Activated T-helper 1 cell treated with anti-CD3 and anti-CD28 coated beads, Interleukin-12 subunit alpha, Interleukin-12 subunit beta, Interleukin-2, Interleukin-4 antibody, amounts not matched to agents 30 ng/mL and 10 ng/mL and 1 ng/mL, durations not matched to agents 14 hours and 24 hours and 36 hours (primary cell): ENCODE measurements around the gene MKX. TPM values are rescaled to one million over a fixed set of nuclear protein-coding genes. Genes with fewer than 3 reads are reported as not detected.

Source experiments
- DNase-seq: peaks from one replicate; pipeline ENCODE4 v3.0.0; 2021; ENCODE audit warnings: low spot score
- H3K27ac Mint-ChIP-seq: one replicate; pipeline ENCODE4 v1.8.0; 2021; ENCODE audit warnings: mild to moderate bottlenecking, mixed read lengths
- H3K27me3 Mint-ChIP-seq: one replicate; pipeline ENCODE4 v1.8.0; 2022; ENCODE audit warnings: mild to moderate bottlenecking, moderate library complexity, mixed read lengths; ENCODE audit not compliant: insufficient read depth
- H3K36me3 Mint-ChIP-seq: one replicate; pipeline ENCODE4 v1.8.0; 2021; ENCODE audit warnings: low read depth, mixed read lengths
- H3K4me1 Mint-ChIP-seq: one replicate; pipeline ENCODE4 v1.8.0; 2021; ENCODE audit warnings: low read depth, mixed read lengths
- H3K4me3 Mint-ChIP-seq: one replicate; pipeline ENCODE4 v1.8.0; 2021; ENCODE audit warnings: mild to moderate bottlenecking, moderate library complexity, mixed read lengths
- H3K9me3 Mint-ChIP-seq: one replicate; pipeline ENCODE4 v1.8.0; 2021; ENCODE audit warnings: mixed read lengths
- intact Hi-C: fragments of 100-400 bp; cut with micrococcal nuclease; formaldehyde crosslinking; loops from one replicate; pipeline ENCODE4 v1.15.1; 2024
- total RNA-seq: library from RNA; stranded (reverse); gene quantifications from 2 replicates; pipeline ENCODE4 v1.2.3, GENCODE V29; 2022

The MKX gene, protein sequence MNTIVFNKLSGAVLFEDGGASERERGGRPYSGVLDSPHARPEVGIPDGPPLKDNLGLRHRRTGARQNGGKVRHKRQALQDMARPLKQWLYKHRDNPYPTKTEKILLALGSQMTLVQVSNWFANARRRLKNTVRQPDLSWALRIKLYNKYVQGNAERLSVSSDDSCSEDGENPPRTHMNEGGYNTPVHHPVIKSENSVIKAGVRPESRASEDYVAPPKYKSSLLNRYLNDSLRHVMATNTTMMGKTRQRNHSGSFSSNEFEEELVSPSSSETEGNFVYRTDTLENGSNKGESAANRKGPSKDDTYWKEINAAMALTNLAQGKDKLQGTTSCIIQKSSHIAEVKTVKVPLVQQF
- not detected in 2 replicates for total RNA-seq

DNA sequence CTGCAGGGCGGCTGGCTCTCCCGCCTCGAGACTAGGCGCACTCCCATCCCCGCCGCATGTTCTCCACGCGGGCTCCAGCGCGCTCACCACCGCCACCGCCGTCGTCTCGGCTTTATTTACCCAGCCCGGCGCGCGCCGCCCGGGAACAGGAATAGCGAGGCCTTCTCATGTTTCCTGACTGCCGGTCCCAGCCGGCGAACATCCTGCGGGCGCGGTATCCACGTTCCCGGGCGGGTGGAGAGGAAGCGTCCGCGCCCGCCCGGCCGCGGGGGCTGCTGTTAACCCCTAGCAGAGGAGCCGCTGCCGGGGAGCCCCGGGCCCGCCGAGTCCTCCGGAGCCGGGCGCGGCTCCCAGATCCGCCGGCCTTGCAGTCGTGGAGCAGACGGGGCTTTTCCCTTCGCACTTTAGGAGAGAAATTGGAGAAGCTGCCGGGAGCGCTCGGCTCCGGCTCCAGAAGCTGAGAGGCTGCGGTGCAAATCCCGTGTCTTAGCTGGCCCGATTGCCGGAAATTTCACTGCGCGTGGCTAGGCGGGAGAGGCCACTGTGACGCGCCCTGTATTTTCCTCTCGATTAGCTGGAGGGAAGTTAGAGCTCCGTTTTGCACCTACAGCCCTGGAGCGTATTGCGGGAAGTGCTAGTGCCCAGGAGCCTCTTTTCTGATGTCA is at the start of gene MKX:
Gene MKX, minus strand, starts transcription at position 88 of the 665 bp plus-strand sequence. CDS start 2,404 bp downstream, outside the sequence.
- intact Hi-C loops: loop anchor here (2.0 to 5.0 kb wide), 2 partner anchors 251 to 1529 kb away; partner anchors contain the start of genes GAD2 and ODAD2

DNA sequence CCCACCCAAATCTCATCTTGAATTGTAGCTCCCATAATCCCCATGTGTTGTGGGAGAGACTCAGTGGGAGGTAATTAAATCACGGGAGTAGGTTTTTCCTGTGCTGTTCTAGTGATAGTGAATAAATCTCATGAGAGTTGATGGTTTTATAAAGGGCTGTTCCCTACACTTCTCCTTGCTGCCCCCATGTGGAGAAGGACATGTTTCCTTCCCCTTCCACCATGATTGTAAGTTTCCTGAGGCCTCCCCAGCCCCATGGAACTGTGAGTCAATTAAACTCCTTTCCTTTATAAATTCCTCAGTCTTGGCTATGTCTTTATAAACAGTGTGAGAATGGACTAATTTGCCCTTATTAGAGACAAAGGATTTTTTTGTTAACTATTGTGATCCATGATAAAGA is 48.5 kb upstream of the MKX start:
- intact Hi-C loops: no loop called here
- no peaks in the 10 kb centered on the region for H3K9me3 Mint-ChIP-seq
- DNase-seq: no peak
- no peak overlapping the region for H3K27ac Mint-ChIP-seq
- no peak overlapping the region for H3K4me3 Mint-ChIP-seq
- H3K4me1 Mint-ChIP-seq: no peaks in the 10 kb centered on the region
- no peaks in the 10 kb centered on the region for H3K36me3 Mint-ChIP-seq
- H3K27me3 Mint-ChIP-seq: peaks cover 13% of the 10 kb centered on the region

More for the DNA sequence above, at the start of gene MKX:
- Mint-ChIP-seq H3K27me3 (peaks cover 57% of the 10 kb centered on the region), H3K4me1 (peaks cover 34% of the 10 kb centered on the region), H3K4me3 (peak within 1 kb of the TSS; percentile 54), H3K9me3 (no peaks in the 10 kb centered on the region), H3K36me3 (peaks cover 5% of the 10 kb centered on the region), H3K27ac (peak within 1 kb of the TSS; percentile 91)
- DNase-seq: no peak

DNA sequence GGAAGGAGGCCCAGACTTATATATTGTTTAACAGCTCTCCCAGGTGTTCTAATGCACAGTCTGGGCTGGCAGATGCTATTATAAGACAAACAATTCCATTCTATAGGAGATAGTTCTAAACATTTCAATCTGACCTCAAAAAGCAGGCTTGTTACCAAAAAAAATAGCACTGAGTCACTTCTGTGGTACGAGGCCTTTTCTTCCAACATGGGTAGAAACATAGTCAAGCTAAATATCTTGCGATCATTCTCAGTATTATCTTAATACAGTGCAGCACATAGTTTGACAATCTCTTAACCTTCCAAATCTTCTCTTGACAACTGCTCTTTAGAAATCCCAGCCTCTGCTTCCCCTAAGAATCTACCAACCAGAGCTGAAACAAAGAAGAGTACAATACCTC is 46.6 kb upstream of the MKX start:
- Mint-ChIP-seq H3K27me3 (peaks cover 13% of the 10 kb centered on the region), H3K27ac (no peak overlapping the region), H3K9me3 (no peaks in the 10 kb centered on the region), H3K4me1 (no peaks in the 10 kb centered on the region), H3K36me3 (no peaks in the 10 kb centered on the region), H3K4me3 (no peak overlapping the region)
- DNase-seq: no peak
- intact Hi-C loops: no loop called here

DNA sequence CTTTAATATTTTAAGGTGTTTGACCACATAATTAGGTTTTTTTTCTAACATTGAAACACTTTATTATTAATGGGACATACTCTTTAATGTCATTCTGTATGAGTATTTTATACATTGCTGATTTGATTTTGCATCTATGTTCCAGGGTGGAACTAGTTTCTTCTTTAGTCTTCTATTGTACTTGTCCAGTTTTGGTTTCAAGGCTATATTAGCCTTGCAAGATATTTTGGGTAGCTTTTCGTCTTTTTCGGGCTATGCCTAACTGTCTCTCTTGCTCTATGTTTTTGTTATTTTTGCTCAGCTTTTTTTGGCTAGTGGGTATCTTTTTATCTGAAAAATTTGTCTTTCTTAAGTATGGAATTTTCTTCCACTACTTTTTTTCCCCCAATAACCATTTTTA is 38.7 kb upstream of the MKX start:
- DNase-seq: no peak
- Mint-ChIP-seq H3K4me1 (no peaks in the 10 kb centered on the region), H3K27ac (no peak overlapping the region), H3K4me3 (no peak overlapping the region), H3K27me3 (peaks cover 5% of the 10 kb centered on the region), H3K36me3 (no peaks in the 10 kb centered on the region), H3K9me3 (no peaks in the 10 kb centered on the region)
- intact Hi-C loops: no loop called here

DNA sequence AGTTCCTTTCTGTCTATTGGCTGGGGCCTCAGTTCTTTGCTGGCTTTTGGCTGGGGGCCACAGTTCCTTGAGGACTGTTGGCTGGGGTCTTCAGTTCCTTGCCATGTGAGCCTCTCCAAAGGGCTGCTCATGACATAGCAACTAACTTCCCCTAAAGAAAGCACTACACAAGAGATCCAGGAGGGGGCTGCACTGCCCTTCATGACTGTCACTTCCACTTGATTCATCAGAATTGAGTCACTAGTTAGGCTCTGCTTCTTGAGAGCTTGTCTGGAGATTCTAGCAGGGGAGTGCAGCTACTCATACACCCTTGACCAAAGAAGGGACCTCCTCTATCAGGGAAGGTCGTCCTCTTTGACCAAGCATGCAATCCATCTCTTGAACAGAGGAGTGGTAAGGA is 38.0 kb upstream of the MKX start:
- no peaks in the 10 kb centered on the region for H3K4me1 Mint-ChIP-seq
- no peak for DNase-seq
- intact Hi-C loops: no loop called here

DNA sequence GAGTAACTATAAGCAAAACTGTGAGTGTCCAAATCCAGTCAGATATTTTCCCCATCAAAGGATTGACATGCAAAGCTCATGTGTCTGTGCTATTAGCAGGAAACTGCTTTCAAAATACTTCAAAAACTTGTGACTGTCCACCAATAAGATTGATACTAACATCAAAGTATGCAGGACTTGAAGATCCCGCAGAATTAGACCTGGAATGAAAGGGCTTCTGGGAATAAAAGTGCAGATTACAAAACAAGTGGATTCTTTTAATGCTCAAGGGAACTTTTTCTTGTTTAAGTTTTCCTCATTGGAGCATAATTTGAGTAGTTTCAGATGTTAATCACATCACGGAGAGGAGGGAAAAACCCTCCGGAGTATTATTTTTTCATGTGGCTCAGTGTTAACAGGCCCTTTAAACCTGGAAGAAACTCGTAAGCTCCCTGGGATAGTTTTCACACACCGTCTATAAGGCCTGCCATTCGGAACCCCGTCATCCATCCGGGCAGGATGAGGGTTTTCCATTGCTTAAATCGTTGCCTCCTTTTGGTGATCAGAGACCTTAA is 33.9 kb upstream of the MKX start:
- no peak for DNase-seq
- Mint-ChIP-seq H3K27ac (no peak overlapping the region), H3K9me3 (no peaks in the 10 kb centered on the region), H3K4me1 (no peaks in the 10 kb centered on the region), H3K36me3 (no peaks in the 10 kb centered on the region), H3K4me3 (no peak overlapping the region), H3K27me3 (peaks cover 18% of the 10 kb centered on the region)
- intact Hi-C loops: no loop called here

More for the DNA sequence above, 38.0 kb upstream of the MKX start:
- no peaks in the 10 kb centered on the region for H3K9me3 Mint-ChIP-seq
- no peaks in the 10 kb centered on the region for H3K36me3 Mint-ChIP-seq
- H3K4me3 Mint-ChIP-seq: no peak overlapping the region
- peaks cover 5% of the 10 kb centered on the region for H3K27me3 Mint-ChIP-seq
- H3K27ac Mint-ChIP-seq: no peak overlapping the region

DNA sequence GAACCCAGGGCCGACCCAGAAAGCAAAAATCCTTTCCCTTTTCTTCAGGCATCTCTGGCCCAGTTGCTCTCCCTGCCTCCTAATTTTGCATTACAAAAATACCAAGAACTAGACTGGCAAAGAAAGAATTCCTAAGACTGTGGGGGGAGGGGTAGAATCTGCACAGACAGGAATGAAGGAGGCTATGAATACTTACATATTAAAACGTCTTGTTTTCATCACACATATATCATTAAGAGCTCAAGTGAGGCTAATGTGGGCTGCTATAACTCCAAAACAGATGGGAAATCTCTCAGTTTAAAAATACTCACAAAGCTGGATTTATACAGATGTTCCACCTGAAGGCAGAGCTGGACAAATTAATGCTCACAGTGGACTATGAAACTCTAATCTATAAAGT is 29.2 kb upstream of the MKX start:
- no peak for DNase-seq
- intact Hi-C loops: no loop called here
- peaks cover 32% of the 10 kb centered on the region for H3K27me3 Mint-ChIP-seq
- H3K9me3 Mint-ChIP-seq: no peaks in the 10 kb centered on the region
- no peak overlapping the region for H3K4me3 Mint-ChIP-seq
- H3K36me3 Mint-ChIP-seq: no peaks in the 10 kb centered on the region
- peaks cover 6% of the 10 kb centered on the region for H3K4me1 Mint-ChIP-seq
- no peak overlapping the region for H3K27ac Mint-ChIP-seq

DNA sequence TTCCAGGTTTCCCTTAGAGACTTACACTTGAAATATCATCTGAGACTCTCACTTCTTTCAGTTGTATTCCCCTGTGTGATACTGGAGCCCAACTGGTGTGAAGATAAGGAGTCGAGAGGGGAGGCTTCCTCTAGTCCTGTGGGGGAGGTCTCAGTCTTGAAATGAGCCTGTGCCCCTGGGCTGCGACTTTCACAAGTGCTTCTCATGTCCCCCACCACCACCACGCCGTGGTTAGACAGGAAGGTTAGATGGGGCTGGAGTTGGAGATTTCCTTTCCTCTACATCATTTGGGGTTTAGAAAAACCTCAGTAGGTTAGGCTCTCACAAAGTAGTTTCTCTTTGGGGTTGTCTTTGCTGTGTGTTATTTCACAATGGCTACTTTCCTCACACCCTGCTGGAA is 25.6 kb upstream of the MKX start:
- no peak for DNase-seq
- Mint-ChIP-seq H3K4me1 (peaks cover 6% of the 10 kb centered on the region), H3K27me3 (peaks cover 27% of the 10 kb centered on the region), H3K9me3 (no peaks in the 10 kb centered on the region), H3K4me3 (no peak overlapping the region), H3K27ac (no peak overlapping the region), H3K36me3 (no peaks in the 10 kb centered on the region)
- intact Hi-C loops: no loop called here

DNA sequence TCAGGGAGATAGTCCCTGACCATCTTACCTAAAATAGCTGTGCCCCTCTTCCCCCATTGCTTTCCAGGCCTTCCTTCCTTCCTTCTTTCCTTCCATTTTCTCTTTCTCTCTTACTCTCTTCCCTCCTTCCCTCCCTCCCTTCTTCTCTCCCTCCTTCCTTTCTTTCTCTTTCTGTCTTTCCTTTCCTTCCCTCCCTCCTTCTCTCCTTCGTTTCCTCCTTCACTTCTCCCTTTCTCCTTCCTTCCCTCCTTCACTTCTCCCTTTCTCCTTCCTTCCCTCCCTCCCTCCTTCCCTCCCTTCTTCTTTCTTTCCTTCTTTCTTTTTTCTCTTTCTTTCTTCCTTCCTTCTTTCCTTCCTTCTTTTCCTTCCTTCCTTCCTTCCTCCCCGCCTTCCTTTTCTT is 24.6 kb upstream of the MKX start:
- DNase-seq: no peak
- Mint-ChIP-seq H3K36me3 (no peaks in the 10 kb centered on the region), H3K27ac (no peak overlapping the region), H3K4me1 (peaks cover 6% of the 10 kb centered on the region), H3K4me3 (no peak overlapping the region), H3K27me3 (peaks cover 25% of the 10 kb centered on the region), H3K9me3 (no peaks in the 10 kb centered on the region)
- intact Hi-C loops: no loop called here

DNA sequence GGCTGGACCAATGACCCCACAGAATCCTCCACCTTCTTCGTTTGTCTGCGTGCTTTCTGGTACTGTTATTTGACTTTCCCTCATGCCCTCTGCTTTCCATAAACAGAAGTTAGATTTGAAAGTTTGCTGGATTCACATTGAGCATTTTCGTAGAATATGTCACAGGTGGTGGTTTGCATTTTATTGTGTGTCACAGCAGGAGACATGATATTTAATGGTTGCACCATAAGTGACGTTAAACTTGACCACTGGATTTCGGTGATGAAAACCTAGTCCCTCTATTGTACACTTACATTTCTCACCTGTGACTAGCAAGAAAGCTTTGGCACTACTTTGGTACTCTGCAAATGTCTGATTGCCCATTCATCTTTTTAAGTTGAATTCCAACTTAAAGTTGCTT is 15.2 kb upstream of the MKX start:
- Mint-ChIP-seq H3K4me3 (no peak overlapping the region), H3K4me1 (no peaks in the 10 kb centered on the region), H3K9me3 (no peaks in the 10 kb centered on the region), H3K27me3 (peaks cover 20% of the 10 kb centered on the region), H3K27ac (no peak overlapping the region), H3K36me3 (no peaks in the 10 kb centered on the region)
- DNase-seq: no peak
- intact Hi-C loops: no loop called here

DNA sequence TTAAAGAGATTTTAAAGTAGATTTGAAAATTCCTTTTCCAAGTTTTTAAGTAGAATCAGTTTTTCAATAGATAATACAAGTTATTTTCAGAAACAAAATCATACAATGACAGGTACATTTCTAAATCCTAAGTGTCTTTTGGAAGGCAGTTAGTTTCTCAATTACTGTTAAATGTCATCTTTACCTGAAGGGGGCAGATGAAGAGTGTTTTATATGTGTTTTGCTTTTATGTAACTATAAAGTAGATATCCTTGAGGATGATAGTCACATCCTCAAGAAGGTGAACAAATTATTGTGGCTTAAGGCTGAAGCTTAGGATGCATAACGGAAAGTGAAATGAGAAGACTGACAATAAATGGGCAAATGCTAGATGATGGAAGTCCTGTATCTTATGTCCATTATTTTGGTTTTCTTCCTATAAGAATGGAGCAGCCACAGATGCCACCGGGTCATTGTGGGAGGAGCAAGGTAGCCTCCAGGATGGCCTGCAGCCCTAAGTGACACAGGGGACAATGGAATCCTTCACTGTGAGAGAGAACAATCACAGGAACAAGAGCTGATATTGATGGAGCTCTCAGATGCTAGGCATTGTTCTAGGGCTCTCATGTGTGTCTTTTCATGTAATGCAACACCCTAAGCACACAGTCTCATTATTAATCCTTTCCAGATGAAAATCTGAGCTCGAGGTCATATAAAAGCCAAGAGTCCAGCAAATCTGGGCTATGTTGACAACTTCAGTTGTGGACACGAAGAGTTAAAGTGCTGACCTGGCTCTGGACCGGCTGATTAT is 14.1 kb upstream of the MKX start:
- H3K27me3 Mint-ChIP-seq: peaks cover 15% of the 10 kb centered on the region
- no peak overlapping the region for H3K4me3 Mint-ChIP-seq
- no peaks in the 10 kb centered on the region for H3K4me1 Mint-ChIP-seq
- DNase-seq: no peak
- no peaks in the 10 kb centered on the region for H3K9me3 Mint-ChIP-seq
- no peaks in the 10 kb centered on the region for H3K36me3 Mint-ChIP-seq
- H3K27ac Mint-ChIP-seq: no peak overlapping the region
- intact Hi-C loops: no loop called here

DNA sequence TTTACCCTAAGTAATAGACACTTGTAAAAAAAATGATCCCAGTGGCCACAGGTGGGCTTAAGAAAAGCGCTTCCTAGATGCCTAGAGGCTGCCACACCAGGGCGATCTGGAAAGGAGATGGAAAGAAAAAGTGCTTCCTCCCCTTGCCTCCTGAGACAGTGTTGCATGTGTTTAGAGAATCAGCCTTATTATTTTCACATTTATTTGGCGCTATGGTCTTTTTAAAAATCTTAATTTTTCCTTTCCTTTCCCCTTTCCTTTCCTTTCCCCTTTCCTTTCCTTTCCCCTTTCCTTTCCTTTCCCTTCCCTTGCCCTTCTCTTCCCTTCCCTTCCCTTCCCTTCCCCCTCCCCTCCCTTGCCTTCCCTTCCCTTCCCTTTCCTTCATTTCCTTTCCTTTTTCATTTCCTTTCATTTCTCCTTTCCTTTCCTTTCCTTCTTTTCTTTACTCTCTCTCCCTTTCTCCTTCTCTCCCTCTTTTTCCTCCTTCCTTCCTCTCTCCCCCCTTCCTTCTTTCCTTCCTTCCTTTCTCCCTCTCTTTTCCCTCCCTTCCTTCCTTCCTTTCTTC is 7.1 kb upstream of the MKX start:
- H3K4me3 Mint-ChIP-seq: no peak overlapping the region
- intact Hi-C loops: no loop called here
- DNase-seq: no peak
- no peaks in the 10 kb centered on the region for H3K4me1 Mint-ChIP-seq
- peaks cover 38% of the 10 kb centered on the region for H3K27me3 Mint-ChIP-seq
- H3K27ac Mint-ChIP-seq: no peak overlapping the region
- H3K36me3 Mint-ChIP-seq: peaks cover 3% of the 10 kb centered on the region
- no peaks in the 10 kb centered on the region for H3K9me3 Mint-ChIP-seq
